ENCODE results near the gene MCM7. TPM values are rescaled to one million over a fixed set of nuclear protein-coding genes. Genes with fewer than 3 reads are reported as not detected.
A peak's percentile ranks its signal among the peaks of the same experiment; 100 is the strongest.

Gene MCM7
- total RNA-seq, 1 donor from 2014 or later = 244 TPM

DNA sequence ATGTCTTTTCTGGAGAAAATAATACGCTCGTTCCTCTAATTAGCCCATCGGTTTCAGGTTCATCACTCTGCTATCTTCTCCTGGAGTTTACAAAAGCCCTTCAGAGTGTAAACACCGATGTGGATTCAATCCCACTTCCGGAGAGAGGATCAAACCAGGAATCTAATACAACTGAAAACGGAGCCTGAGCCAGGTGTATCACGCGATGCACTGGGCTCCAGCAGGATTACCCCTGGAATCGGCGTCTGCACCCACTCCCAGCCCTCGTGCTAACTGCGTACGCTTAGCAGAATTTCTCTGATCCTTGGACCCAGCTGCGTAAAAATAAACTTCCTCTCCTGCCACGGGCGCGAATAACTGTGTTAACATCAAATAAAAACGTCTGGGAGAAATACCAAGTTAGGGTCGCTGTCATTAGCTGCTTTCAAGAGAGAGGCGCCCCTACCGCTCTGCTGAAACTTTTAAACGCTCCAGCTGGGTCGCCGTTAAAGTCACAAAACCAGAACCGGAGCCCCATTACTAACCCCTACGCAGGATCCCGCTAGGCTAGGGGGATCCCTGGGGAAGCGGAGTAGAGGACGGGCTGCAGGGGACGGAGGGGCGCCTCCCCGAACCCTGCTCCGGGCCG lies 20.2 kb downstream of the MCM7 start:
- no peak for DNase-seq (ENCODE audit: extremely low spot score, unreplicated experiment)
- peaks cover 20% of the 10 kb centered on the region for H3K4me1 Mint-ChIP-seq (ENCODE audit: unreplicated experiment)
- H3K9me3 Mint-ChIP-seq = peaks cover 9% of the 10 kb centered on the region
- H3K27ac Mint-ChIP-seq = peak overlapping the region; percentile 90
- TF ChIP-seq, protein P1, sequence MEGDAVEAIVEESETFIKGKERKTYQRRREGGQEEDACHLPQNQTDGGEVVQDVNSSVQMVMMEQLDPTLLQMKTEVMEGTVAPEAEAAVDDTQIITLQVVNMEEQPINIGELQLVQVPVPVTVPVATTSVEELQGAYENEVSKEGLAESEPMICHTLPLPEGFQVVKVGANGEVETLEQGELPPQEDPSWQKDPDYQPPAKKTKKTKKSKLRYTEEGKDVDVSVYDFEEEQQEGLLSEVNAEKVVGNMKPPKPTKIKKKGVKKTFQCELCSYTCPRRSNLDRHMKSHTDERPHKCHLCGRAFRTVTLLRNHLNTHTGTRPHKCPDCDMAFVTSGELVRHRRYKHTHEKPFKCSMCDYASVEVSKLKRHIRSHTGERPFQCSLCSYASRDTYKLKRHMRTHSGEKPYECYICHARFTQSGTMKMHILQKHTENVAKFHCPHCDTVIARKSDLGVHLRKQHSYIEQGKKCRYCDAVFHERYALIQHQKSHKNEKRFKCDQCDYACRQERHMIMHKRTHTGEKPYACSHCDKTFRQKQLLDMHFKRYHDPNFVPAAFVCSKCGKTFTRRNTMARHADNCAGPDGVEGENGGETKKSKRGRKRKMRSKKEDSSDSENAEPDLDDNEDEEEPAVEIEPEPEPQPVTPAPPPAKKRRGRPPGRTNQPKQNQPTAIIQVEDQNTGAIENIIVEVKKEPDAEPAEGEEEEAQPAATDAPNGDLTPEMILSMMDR (conservative IDR thresholded peaks at IDR 0.05) = no peak
- H3K36me3 Mint-ChIP-seq = peaks cover 35% of the 10 kb centered on the region
- peak overlapping the region; percentile 97 for H3K4me3 Mint-ChIP-seq
- H3K27me3 Mint-ChIP-seq = no peaks in the 10 kb centered on the region

DNA sequence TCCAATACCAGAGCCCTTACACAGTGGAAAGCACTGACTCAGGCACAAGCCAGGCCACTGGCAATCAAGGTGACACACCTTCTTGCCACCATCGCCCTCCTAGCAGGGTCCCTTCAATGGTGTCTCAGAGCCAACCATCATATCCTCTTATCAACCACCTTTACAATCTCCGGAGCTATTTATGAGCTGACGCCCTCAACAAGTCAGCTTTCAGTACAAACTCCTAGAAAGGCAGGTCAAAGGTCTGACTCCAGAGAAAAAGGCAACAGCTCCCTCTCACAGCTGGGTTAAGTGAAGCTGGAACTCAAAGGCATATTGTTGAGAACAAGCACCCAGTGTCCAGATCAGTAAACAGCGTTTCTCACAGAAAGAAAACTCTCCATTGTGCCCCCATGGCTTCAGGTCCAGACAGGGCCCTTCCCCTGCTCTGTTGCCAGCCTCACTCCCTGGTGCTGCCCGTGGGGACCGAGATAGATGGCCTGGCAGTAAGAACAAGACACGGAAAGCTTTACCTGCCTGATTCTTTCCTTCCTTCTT lies 22.1 kb downstream of the MCM7 start:
- H3K4me1 Mint-ChIP-seq (ENCODE audit: unreplicated experiment) = peaks cover 20% of the 10 kb centered on the region
- peaks cover 14% of the 10 kb centered on the region for H3K9me3 Mint-ChIP-seq
- no peaks in the 10 kb centered on the region for H3K27me3 Mint-ChIP-seq
- peak overlapping the region; percentile 65 for H3K27ac Mint-ChIP-seq
- TF ChIP-seq, protein P1 (conservative IDR thresholded peaks at IDR 0.05) = no peak
- no peak for DNase-seq (ENCODE audit: extremely low spot score, unreplicated experiment)
- peak overlapping the region; percentile 97 for H3K4me3 Mint-ChIP-seq
- H3K36me3 Mint-ChIP-seq = peaks cover 54% of the 10 kb centered on the region

DNA sequence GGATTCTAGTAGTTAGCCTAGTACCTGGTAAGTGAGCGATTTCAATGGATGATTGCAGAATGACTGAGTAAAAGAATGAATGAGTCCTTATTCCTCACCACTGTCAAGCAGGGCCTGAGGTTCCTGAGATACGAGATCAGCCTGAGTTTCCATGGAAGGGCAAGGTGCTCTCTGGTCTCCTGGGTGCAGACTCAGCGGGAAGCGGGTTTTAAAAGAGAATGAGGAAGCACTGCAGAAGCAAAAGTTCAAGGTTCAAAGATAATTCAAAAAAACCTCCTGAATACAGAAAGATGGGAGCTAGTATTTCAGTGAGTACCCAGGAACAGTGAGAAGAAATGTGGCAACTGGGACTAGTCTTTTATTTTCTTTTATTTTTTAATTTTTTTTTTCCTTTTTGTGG lies 24.0 kb downstream of the MCM7 start:
- Mint-ChIP-seq H3K27ac (peak overlapping the region; percentile 77), H3K9me3 (peaks cover 18% of the 10 kb centered on the region), H3K4me3 (peak overlapping the region; percentile 75)

DNA sequence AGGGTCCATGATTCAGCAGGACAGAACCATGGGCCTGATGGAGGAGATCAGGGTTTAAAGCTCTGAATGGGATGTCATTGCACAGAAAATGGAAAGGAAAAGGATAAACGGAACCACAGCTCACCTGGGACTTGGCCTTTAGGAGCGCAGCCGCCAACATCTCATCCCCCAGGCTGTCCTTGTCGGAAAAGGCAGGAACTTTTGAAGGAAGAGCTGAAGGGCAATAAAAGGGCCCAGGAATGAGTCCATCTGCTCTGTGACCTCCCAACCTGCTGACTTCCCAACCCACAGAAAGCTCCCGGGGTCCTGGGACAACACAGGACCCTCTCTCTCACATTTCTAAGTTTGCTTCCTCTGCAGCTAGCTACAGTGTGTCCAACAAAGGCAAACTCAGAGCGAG lies 25.8 kb downstream of the MCM7 start:
- no peaks in the 10 kb centered on the region for H3K27me3 Mint-ChIP-seq
- TF ChIP-seq, protein P1 (conservative IDR thresholded peaks at IDR 0.05) = no peak
- H3K27ac Mint-ChIP-seq = peak overlapping the region; percentile 13
- peaks cover 26% of the 10 kb centered on the region for H3K9me3 Mint-ChIP-seq
- H3K4me1 Mint-ChIP-seq (ENCODE audit: unreplicated experiment) = peaks cover 9% of the 10 kb centered on the region
- H3K4me3 Mint-ChIP-seq = no peak overlapping the region
- H3K36me3 Mint-ChIP-seq = peaks cover 85% of the 10 kb centered on the region
- DNase-seq (ENCODE audit: extremely low spot score, unreplicated experiment) = no peak

More for the DNA sequence above, 24.0 kb downstream of the MCM7 start:
- TF ChIP-seq, protein P1 (conservative IDR thresholded peaks at IDR 0.05) = no peak
- Mint-ChIP-seq H3K4me1 (ENCODE audit: unreplicated experiment) (peaks cover 14% of the 10 kb centered on the region), H3K36me3 (peaks cover 73% of the 10 kb centered on the region), H3K27me3 (no peaks in the 10 kb centered on the region)
- DNase-seq (ENCODE audit: extremely low spot score, unreplicated experiment) = no peak

DNA sequence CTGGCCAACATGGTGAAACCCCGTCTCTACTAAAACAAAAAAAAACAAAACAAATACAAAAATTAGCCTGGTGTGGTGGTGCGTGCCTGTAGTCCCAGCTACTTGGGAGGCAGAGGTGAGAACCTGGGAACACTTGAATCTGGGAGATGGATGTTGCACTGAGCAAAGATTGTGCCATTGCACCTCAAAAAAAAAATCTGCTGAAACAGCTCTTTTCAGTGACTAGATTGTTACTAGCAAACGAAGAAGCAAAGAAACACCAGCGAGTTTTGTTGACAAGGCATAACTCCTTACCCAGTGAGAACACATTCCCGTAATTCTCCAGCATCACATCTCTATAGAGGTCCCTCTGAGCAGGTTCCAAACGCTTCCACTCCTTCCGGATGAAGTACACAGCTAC lies 26.4 kb downstream of the MCM7 start:
- DNase-seq (ENCODE audit: extremely low spot score, unreplicated experiment) = no peak
- H3K9me3 Mint-ChIP-seq = peaks cover 26% of the 10 kb centered on the region
- peaks cover 9% of the 10 kb centered on the region for H3K4me1 Mint-ChIP-seq (ENCODE audit: unreplicated experiment)
- H3K27ac Mint-ChIP-seq = no peak overlapping the region
- peaks cover 87% of the 10 kb centered on the region for H3K36me3 Mint-ChIP-seq
- no peak overlapping the region for H3K4me3 Mint-ChIP-seq
- H3K27me3 Mint-ChIP-seq = no peaks in the 10 kb centered on the region
- TF ChIP-seq, protein P1 (conservative IDR thresholded peaks at IDR 0.05) = no peak

Measured in type B pancreatic cell (in vitro differentiated cells).